Epithelial cell of esophagus (primary cell): ENCODE data around the gene MFSD2B.
A peak's percentile ranks its signal among the peaks of the same experiment; 100 is the strongest.
"Not testable (repeated sequence)": the region's sequence is repeated elsewhere in the genome, so short reads cannot be mapped to it uniquely, and the experiment has no call there.

Experiments
- DNase-seq: peaks from one replicate; pipeline ENCODE4 v3.0.0; 2010; ENCODE audit warnings: low read depth
- H3K4me3 ChIP-seq: 2 replicates; pipeline ENCODE4 v1.5.1; 2011; ENCODE audit warnings: mild to moderate bottlenecking, low read length, control low read depth
- TF ChIP-seq, protein P1 (sequence below): IDR thresholded peaks from 2 replicates; pipeline ENCODE4 v1.5.1; 2011; ENCODE audit warnings: low read depth, mild to moderate bottlenecking, low read length, control low read depth, inconsistent platforms; ENCODE audit not compliant: insufficient read depth; ENCODE audit errors: missing control alignments

The MFSD2B gene

DNA sequence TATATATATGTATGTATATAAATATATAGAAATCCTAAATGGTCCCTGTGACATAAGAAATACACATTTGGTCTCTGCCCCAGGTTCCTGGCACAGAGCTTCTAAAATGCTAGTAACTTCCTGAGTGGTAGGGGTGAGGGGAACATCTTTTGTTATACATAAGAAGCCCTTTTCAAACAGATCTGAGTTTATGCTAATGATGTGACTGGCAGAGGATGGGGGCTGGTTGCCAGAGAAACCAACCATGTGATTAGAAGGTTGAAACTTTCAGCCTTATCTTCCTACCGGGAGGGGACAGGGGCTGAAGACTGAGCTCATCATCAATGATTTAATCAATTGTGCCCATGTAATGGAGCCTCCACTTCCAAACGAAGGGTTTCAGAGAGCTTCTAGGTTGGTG is 16.3 kb downstream of the MFSD2B start:
- TF ChIP-seq, protein P1, sequence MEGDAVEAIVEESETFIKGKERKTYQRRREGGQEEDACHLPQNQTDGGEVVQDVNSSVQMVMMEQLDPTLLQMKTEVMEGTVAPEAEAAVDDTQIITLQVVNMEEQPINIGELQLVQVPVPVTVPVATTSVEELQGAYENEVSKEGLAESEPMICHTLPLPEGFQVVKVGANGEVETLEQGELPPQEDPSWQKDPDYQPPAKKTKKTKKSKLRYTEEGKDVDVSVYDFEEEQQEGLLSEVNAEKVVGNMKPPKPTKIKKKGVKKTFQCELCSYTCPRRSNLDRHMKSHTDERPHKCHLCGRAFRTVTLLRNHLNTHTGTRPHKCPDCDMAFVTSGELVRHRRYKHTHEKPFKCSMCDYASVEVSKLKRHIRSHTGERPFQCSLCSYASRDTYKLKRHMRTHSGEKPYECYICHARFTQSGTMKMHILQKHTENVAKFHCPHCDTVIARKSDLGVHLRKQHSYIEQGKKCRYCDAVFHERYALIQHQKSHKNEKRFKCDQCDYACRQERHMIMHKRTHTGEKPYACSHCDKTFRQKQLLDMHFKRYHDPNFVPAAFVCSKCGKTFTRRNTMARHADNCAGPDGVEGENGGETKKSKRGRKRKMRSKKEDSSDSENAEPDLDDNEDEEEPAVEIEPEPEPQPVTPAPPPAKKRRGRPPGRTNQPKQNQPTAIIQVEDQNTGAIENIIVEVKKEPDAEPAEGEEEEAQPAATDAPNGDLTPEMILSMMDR: no peak
- DNase-seq: no peak
- no peak overlapping the region for H3K4me3 ChIP-seq

DNA sequence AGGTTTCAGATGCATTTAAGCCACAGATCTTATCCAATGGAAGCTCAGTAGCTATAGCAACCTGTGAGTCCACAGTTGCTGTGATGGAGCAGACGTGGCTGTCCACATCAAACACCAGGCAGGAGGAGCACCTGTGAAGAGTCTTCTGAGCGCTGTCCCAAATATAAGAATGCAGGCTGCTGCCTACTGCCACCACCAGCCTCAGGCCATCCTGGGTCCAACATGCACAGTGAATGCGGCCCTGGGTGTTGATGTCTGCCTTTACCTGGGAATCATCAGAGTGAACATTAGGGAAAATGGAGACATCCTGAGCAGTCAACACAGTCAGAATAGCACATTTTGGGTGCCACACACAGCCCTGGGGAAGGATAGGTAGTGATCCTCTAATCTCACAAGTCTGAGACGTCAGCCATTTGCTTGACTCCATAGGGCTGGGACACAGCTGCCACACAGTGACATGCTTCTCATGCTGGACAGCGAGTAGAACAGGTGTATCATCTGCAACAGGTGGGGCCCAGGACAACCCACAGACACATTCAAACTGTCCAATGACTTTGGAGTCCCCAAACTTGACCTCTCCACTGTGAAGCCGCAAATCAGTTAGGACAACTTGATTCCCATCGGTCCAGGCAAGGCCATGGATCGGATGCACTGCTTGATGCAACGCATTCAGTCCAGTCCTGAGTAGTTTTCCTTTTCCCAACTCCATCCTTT is 29.1 kb downstream of the MFSD2B start:
- no peak overlapping the region for H3K4me3 ChIP-seq
- no peak for DNase-seq
- TF ChIP-seq, protein P1: no peak

DNA sequence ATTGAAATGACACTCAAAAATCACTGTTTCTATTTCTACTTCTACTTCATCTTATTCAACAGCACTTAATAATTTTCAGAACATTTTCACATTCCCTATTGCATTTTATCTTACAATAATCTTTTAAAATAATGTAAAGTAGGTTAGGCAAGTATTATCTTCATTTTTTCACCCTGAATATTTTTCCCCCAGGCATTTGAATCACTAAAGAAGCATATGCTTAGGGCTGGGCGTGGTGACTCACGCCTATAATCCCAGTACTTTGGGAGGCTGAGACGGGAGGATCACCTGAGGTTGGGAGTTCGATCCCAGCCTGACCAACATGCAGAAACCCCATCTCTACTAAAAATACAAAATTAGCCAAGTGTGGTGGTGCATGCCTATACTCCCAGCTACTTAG is 30.6 kb downstream of the MFSD2B start:
- DNase-seq: peak; percentile 38
- H3K4me3 ChIP-seq: no peak overlapping the region
- TF ChIP-seq, protein P1: no peak

DNA sequence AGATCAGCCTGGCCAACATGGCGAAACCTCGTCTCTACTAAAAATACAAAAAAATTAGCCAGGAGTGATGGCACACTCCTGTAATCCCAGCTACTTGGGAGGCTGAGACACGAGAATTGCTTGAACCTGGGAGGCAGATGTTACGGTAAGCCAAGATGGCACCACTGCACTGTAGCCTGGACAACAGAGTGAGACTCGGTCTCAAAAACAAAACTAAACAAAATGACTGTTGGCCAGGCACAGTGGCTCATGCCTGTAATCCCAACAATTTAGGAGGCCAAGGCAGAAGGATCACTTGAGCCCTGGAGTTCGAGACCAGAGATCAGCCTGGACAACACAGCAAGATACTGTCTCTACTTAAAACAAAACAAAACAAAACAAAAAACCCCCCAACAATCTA is 33.2 kb downstream of the MFSD2B start:
- DNase-seq, H3K4me3 ChIP-seq: not testable (repeated sequence)

DNA sequence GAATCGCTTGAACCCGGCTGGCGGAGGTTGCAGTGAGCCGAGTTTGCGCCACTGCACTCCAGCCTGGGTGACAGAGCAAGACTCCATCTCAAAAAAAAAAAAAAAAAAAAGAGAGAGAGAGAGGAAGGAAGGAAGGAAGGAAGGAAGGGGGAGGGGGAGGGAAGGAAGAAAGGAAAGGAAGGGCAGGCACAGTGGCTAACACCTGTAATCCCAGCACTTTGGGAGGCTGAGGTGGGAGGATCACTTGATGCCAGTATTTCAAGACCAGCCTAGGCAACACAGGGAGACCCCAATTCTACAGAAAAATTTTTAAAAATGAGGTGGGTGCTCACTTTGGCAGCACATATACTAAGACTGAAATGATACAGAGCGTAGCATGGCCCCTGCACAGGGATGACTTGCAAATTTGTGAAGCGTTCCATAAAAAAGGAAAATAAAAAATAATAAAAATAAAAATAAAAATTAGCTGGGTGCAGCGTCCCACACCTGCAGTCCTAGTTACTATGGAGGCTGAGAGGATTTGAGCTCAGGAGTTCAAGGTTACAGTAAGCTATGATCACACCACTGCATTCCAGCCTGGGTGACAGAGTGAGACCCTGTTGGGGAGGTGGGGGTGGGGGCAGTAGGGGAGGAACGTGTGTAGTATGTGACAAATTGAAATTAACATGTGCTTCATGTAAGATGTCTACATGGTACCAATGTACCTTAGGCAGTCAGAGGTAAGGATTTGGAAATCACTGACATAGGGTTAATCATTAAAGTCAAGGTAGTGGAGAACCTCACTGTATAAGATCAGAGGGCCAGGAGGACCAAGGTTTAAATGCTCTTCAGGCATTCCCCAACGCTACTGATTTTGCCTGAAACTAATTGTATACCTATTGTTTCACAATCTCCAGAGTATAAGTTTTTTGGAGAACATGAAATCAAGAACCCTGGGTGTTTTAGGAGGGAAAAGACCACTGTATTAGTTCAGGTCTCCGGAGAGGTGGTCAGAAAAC is 35.9 kb downstream of the MFSD2B start:
- no peak for DNase-seq
- no peak overlapping the region for H3K4me3 ChIP-seq
- TF ChIP-seq, protein P1: no peak

DNA sequence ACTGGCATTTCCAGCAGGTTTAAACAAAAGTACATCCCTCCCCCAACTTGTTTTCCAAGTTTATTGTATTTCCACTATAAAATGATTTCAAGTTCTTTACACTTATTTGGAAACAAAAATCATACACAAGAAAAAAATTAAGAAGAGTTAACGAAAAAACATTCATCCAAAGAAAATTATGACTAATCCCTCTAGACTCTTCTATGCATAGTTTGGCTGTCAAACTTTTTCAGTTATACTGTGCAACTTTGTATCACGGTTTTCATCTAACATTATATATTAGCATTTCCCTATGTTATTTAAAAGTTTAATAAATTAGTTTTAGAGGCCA is 36.7 kb downstream of the MFSD2B start:
- TF ChIP-seq, protein P1: no peak
- H3K4me3 ChIP-seq: peak overlapping the region; percentile 71
- no peak for DNase-seq

DNA sequence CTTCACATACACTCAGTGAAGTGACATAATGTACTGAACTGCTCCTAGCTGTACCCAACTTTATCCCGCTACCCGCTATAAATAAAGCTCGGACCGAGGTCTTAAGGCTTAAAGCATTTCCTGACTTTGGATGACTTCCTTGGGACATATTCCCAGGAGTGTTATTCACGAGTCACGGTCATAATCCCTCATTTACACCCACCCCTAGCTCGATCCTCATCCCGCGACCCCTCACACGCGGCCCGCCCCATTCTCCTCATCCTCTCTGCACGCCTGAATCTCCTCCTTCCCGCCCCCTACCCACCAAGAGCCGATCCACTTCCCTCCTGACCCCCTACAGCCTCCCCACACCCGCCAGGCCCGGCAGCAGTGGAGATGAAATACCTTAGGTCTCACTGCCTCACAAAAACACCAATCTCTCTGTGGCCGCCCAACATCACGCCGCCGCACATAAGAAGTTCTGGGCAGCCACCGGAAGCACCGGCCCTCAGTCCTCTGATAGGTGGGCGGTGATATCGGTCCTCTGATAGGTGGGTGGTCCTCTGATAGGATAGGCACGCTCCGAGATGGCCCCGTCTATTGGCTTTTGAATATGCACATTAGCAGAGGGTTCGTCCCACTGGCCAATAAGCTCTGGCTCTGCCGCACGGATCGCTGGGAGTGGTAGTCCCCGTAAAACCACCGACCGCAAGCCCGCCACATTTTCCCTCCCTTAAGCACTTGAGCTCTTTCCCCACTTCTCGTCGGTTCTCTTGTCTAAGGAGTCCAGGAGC is 37.2 kb downstream of the MFSD2B start, which contains the start of gene WDCP:
Gene WDCP (minus strand): TSS at position 462 of the 773 bp plus-strand sequence. CDS start 7,897 bp downstream, outside the sequence.
- DNase-seq: peak; percentile 100
- H3K4me3 ChIP-seq: peak within 1 kb of the TSS; percentile 71
- TF ChIP-seq, protein P1: no peak
